ENCODE data around the gene DENND5B.

DENND5B gene

GRCh38 chr12:31518680-31519227 is 72.2 kb downstream of the DENND5B start:
- no peak overlapping the region for H4K12ac ChIP-seq (ENCODE audit: low read depth, low read length)
- H3K9me3 ChIP-seq (ENCODE audit: insufficient read depth, low read depth, low read length): no peaks in the 10 kb centered on the region
- no peaks in the 10 kb centered on the region for H3K27me3 ChIP-seq (ENCODE audit: insufficient read depth, low read length)
- peaks cover 2% of the 10 kb centered on the region in 2 experiments for H3K36me3 ChIP-seq (ENCODE audit: control insufficient read depth in 1 of 2, insufficient read depth in 2 of 2, low read length in 2 of 2)
- H3K23ac ChIP-seq (ENCODE audit: low read length): no peak overlapping the region
- H3K79me1 ChIP-seq (ENCODE audit: low read length): no peaks in the 10 kb centered on the region
- no peak overlapping the region for H4K91ac ChIP-seq (ENCODE audit: low read depth, low read length)
- H3K27ac ChIP-seq (ENCODE audit: low read depth, low read length): peak overlapping the region; percentile 84
- no peak overlapping the region for H3K4ac ChIP-seq (ENCODE audit: low read depth, low read length)
- H2BK120ac ChIP-seq (ENCODE audit: insufficient read depth, low read length, poor library complexity): no peak overlapping the region
- no peak overlapping the region for H2BK12ac ChIP-seq (ENCODE audit: low read length)
- DNase-seq: peak; percentile 67 to 92
- H4K8ac ChIP-seq (ENCODE audit: low read depth, low read length): no peak overlapping the region
- H3K4me2 ChIP-seq (ENCODE audit: low read length): peak overlapping the region; percentile 22
- H3K18ac ChIP-seq (ENCODE audit: low read length): no peak overlapping the region
- whole genome bisulfite sequencing (ENCODE audit: extremely low coverage, insufficient coverage, insufficient read length): no CpG with 5 or more reads among the region's 4 CpGs
- no peak overlapping the region for H2AFZ ChIP-seq (ENCODE audit: insufficient read depth, low read length, poor library complexity)
- no peak overlapping the region for H2AK5ac ChIP-seq (ENCODE audit: low read length)
- no peak overlapping the region for H2BK5ac ChIP-seq (ENCODE audit: low read depth, low read length, poor library complexity)
- H3K14ac ChIP-seq (ENCODE audit: low read length): no peak overlapping the region
- H3K4me3 ChIP-seq (ENCODE audit: low read depth, low read length): no peak overlapping the region
- H3K79me2 ChIP-seq (ENCODE audit: control insufficient read depth, insufficient read depth, low read length, poor library complexity): no peaks in the 10 kb centered on the region
- peaks cover 2 to 9% of the 10 kb centered on the region in 2 experiments for H3K4me1 ChIP-seq (ENCODE audit: control insufficient read depth in 1 of 2, insufficient read depth in 2 of 2, low read length in 2 of 2)
- no peak overlapping the region for H3K9ac ChIP-seq (ENCODE audit: low read length)

GRCh38 chr12:31517994-31518393 is 72.9 kb downstream of the DENND5B start:
- Histone ChIP-seq H4K91ac (ENCODE audit: low read depth, low read length) (no peak overlapping the region), H3K27me3 (ENCODE audit: insufficient read depth, low read length) (no peaks in the 10 kb centered on the region), H2AK5ac (ENCODE audit: low read length) (no peak overlapping the region), H3K27ac (ENCODE audit: low read depth, low read length) (peak overlapping the region; percentile 23), H3K9ac (ENCODE audit: low read length) (no peak overlapping the region), H3K36me3 (ENCODE audit: control insufficient read depth in 1 of 2, insufficient read depth in 2 of 2, low read length in 2 of 2) (peaks cover 2% of the 10 kb centered on the region in 2 experiments), H2AFZ (ENCODE audit: insufficient read depth, low read length, poor library complexity) (no peak overlapping the region), H3K9me3 (ENCODE audit: insufficient read depth, low read depth, low read length) (no peaks in the 10 kb centered on the region), H4K12ac (ENCODE audit: low read depth, low read length) (no peak overlapping the region), H3K79me1 (ENCODE audit: low read length) (no peaks in the 10 kb centered on the region), H3K79me2 (ENCODE audit: control insufficient read depth, insufficient read depth, low read length, poor library complexity) (no peaks in the 10 kb centered on the region), H3K4me2 (ENCODE audit: low read length) (no peak overlapping the region), H2BK12ac (ENCODE audit: low read length) (peak overlapping the region; percentile 69), H3K4me3 (ENCODE audit: low read depth, low read length) (no peak overlapping the region), H3K23ac (ENCODE audit: low read length) (no peak overlapping the region), H2BK5ac (ENCODE audit: low read depth, low read length, poor library complexity) (peak overlapping the region; percentile 16), H3K18ac (ENCODE audit: low read length) (no peak overlapping the region), H3K14ac (ENCODE audit: low read length) (no peak overlapping the region), H3K4ac (ENCODE audit: low read depth, low read length) (no peak overlapping the region), H2BK120ac (ENCODE audit: insufficient read depth, low read length, poor library complexity) (peak overlapping the region; percentile 15), H4K8ac (ENCODE audit: low read depth, low read length) (no peak overlapping the region), H3K4me1 (ENCODE audit: control insufficient read depth in 1 of 2, insufficient read depth in 2 of 2, low read length in 2 of 2) (peaks cover 2 to 9% of the 10 kb centered on the region in 2 experiments)
- DNase-seq: no peak
- no CpG with 5 or more reads among the region's 1 CpG for WGBS (ENCODE audit: extremely low coverage, insufficient coverage, insufficient read length)

DNA sequence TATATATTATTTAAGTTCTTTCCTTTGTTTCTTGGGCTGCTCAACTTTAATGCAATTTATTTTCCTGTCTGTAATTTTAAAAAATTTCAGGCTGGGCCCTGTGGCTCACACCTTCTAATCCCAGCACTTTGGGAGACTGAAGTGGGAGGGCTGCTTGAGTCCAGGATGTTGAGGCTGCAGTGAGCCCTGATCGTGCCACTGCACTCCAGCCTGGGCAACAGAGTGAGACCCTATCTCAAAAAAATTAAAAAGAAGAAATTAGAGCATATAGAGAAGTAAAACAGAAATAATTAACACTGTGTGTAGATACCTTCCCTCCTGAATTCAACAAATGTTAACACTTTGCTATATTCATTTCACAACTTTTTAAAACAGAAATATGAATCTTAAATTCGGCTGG is 74.2 kb downstream of the DENND5B start:
- no CpG with 5 or more reads among the region's 2 CpGs for WGBS (ENCODE audit: extremely low coverage, insufficient coverage, insufficient read length)
- peaks cover 2 to 9% of the 10 kb centered on the region in 2 experiments for H3K4me1 ChIP-seq (ENCODE audit: control insufficient read depth in 1 of 2, insufficient read depth in 2 of 2, low read length in 2 of 2)
- H3K23ac ChIP-seq (ENCODE audit: low read length): no peak overlapping the region
- H3K4me2 ChIP-seq (ENCODE audit: low read length): no peak overlapping the region
- no peak overlapping the region for H4K8ac ChIP-seq (ENCODE audit: low read depth, low read length)
- no peak overlapping the region for H3K9ac ChIP-seq (ENCODE audit: low read length)
- no peaks in the 10 kb centered on the region for H3K79me1 ChIP-seq (ENCODE audit: low read length)
- no peak overlapping the region for H3K4me3 ChIP-seq (ENCODE audit: low read depth, low read length)
- H2BK5ac ChIP-seq (ENCODE audit: low read depth, low read length, poor library complexity): no peak overlapping the region
- no peak overlapping the region for H3K4ac ChIP-seq (ENCODE audit: low read depth, low read length)
- H3K27me3 ChIP-seq (ENCODE audit: insufficient read depth, low read length): no peaks in the 10 kb centered on the region
- H4K12ac ChIP-seq (ENCODE audit: low read depth, low read length): no peak overlapping the region
- H3K18ac ChIP-seq (ENCODE audit: low read length): no peak overlapping the region
- H2AK5ac ChIP-seq (ENCODE audit: low read length): no peak overlapping the region
- no peaks in the 10 kb centered on the region for H3K9me3 ChIP-seq (ENCODE audit: insufficient read depth, low read depth, low read length)
- H2BK120ac ChIP-seq (ENCODE audit: insufficient read depth, low read length, poor library complexity): no peak overlapping the region
- no peak overlapping the region for H4K91ac ChIP-seq (ENCODE audit: low read depth, low read length)
- no peak overlapping the region for H3K14ac ChIP-seq (ENCODE audit: low read length)
- H3K36me3 ChIP-seq (ENCODE audit: control insufficient read depth in 1 of 2, insufficient read depth in 2 of 2, low read length in 2 of 2): peaks cover 2% of the 10 kb centered on the region in 2 experiments
- H3K79me2 ChIP-seq (ENCODE audit: control insufficient read depth, insufficient read depth, low read length, poor library complexity): no peaks in the 10 kb centered on the region
- no peak overlapping the region for H2BK12ac ChIP-seq (ENCODE audit: low read length)
- no peak overlapping the region for H3K27ac ChIP-seq (ENCODE audit: low read depth, low read length)
- no peak for DNase-seq
- no peak overlapping the region for H2AFZ ChIP-seq (ENCODE audit: insufficient read depth, low read length, poor library complexity)

GRCh38 chr12:31514912-31515311 is 76.0 kb downstream of the DENND5B start:
- H3K4ac ChIP-seq (ENCODE audit: low read depth, low read length): no peak overlapping the region
- H3K4me1 ChIP-seq (ENCODE audit: control insufficient read depth in 1 of 2, insufficient read depth in 2 of 2, low read length in 2 of 2): peaks cover 7 to 14% of the 10 kb centered on the region in 2 experiments
- H3K9ac ChIP-seq (ENCODE audit: low read length): no peak overlapping the region
- H3K14ac ChIP-seq (ENCODE audit: low read length): no peak overlapping the region
- no peak overlapping the region for H2BK120ac ChIP-seq (ENCODE audit: insufficient read depth, low read length, poor library complexity)
- H3K36me3 ChIP-seq (ENCODE audit: control insufficient read depth in 1 of 2, insufficient read depth in 2 of 2, low read length in 2 of 2): peaks cover 2% of the 10 kb centered on the region in 2 experiments
- H3K27me3 ChIP-seq (ENCODE audit: insufficient read depth, low read length): no peaks in the 10 kb centered on the region
- H2BK5ac ChIP-seq (ENCODE audit: low read depth, low read length, poor library complexity): no peak overlapping the region
- DNase-seq: no peak
- no peak overlapping the region for H3K18ac ChIP-seq (ENCODE audit: low read length)
- WGBS (ENCODE audit: extremely low coverage, insufficient coverage, insufficient read length): no CpG with 5 or more reads among the region's 4 CpGs
- H3K27ac ChIP-seq (ENCODE audit: low read depth, low read length): no peak overlapping the region
- H3K4me2 ChIP-seq (ENCODE audit: low read length): no peak overlapping the region
- H4K91ac ChIP-seq (ENCODE audit: low read depth, low read length): no peak overlapping the region
- H2AK5ac ChIP-seq (ENCODE audit: low read length): no peak overlapping the region
- H3K79me1 ChIP-seq (ENCODE audit: low read length): no peaks in the 10 kb centered on the region
- no peaks in the 10 kb centered on the region for H3K79me2 ChIP-seq (ENCODE audit: control insufficient read depth, insufficient read depth, low read length, poor library complexity)
- no peak overlapping the region for H4K8ac ChIP-seq (ENCODE audit: low read depth, low read length)
- no peaks in the 10 kb centered on the region for H3K9me3 ChIP-seq (ENCODE audit: insufficient read depth, low read depth, low read length)
- no peak overlapping the region for H2BK12ac ChIP-seq (ENCODE audit: low read length)
- no peak overlapping the region for H3K23ac ChIP-seq (ENCODE audit: low read length)
- no peak overlapping the region for H2AFZ ChIP-seq (ENCODE audit: insufficient read depth, low read length, poor library complexity)
- no peak overlapping the region for H3K4me3 ChIP-seq (ENCODE audit: low read depth, low read length)
- H4K12ac ChIP-seq (ENCODE audit: low read depth, low read length): no peak overlapping the region
